C4-2B (cell line): ENCODE results near the gene ERBB4.

Experiments used
- H3K27ac ChIP-seq: fragments of 450-650 bp; 2 replicates; pipeline ENCODE4 v1.5.1; 2017
- CTCF ChIP-seq: fragments of 450-650 bp; conservative IDR thresholded peaks from 2 replicates; pipeline ENCODE4 v1.5.1; 2017; ENCODE audit warnings: mild to moderate bottlenecking
- ZFX ChIP-seq: fragments of 450-650 bp; IDR thresholded peaks from 2 replicates; pipeline ENCODE4 v1.6.1; 2017

ERBB4 gene

GRCh38 chr2:211837706-211838105 lies 700.9 kb downstream of the ERBB4 start:
- TF ChIP-seq ZFX (no peak), CTCF (no peak)
- no peak overlapping the region for H3K27ac ChIP-seq

- no peak for TF ChIP-seq ZFX
- no peak for TF ChIP-seq CTCF
- no peak overlapping the region for H3K27ac ChIP-seq
Measured at GRCh38 chr2:211837206-211837605, 701.4 kb downstream of the ERBB4 start.

GRCh38 chr2:211836409-211836808 lies 702.2 kb downstream of the ERBB4 start:
- TF ChIP-seq CTCF: no peak
- TF ChIP-seq ZFX: no peak
- H3K27ac ChIP-seq: no peak overlapping the region

- TF ChIP-seq CTCF (no peak), ZFX (no peak)
- H3K27ac ChIP-seq: no peak overlapping the region
Measured at GRCh38 chr2:211835695-211836094, 702.9 kb downstream of the ERBB4 start.

GRCh38 chr2:211833582-211834279 lies 704.9 kb downstream of the ERBB4 start:
- TF ChIP-seq CTCF (no peak), ZFX (no peak)
- H3K27ac ChIP-seq: no peak overlapping the region

- H3K27ac ChIP-seq: no peak overlapping the region
- TF ChIP-seq CTCF (no peak), ZFX (no peak)
Measured at GRCh38 chr2:211829725-211830124, 708.9 kb downstream of the ERBB4 start.

- TF ChIP-seq ZFX (no peak), CTCF (no peak)
- no peak overlapping the region for H3K27ac ChIP-seq
Measured at GRCh38 chr2:211823886-211824479, 714.6 kb downstream of the ERBB4 start.
